Type B pancreatic cell (in vitro differentiated cells): ENCODE data around the gene ITPK1. TPM values are rescaled to one million over a fixed set of nuclear protein-coding genes. Genes with fewer than 3 reads are reported as not detected.
A peak's percentile ranks its signal among the peaks of the same experiment; 100 is the strongest.

Source experiments
- DNase-seq: peaks from one replicate; pipeline ENCODE4 v3.0.0; 2021; ENCODE audit warnings: mixed read lengths; ENCODE audit not compliant: unreplicated experiment; ENCODE audit errors: extremely low spot score
- H3K27ac Mint-ChIP-seq: 2 replicates; pipeline ENCODE4 v1.8.0; 2021; ENCODE audit warnings: mild to moderate bottlenecking, mixed read lengths
- H3K27me3 Mint-ChIP-seq: 2 replicates; pipeline ENCODE4 v1.8.0; 2021; ENCODE audit warnings: mixed read lengths
- H3K36me3 Mint-ChIP-seq: 2 replicates; pipeline ENCODE4 v1.8.0; 2021; ENCODE audit warnings: mixed read lengths
- H3K4me1 Mint-ChIP-seq: one replicate; pipeline ENCODE4 v1.8.0; 2021; ENCODE audit warnings: mixed read lengths; ENCODE audit not compliant: unreplicated experiment
- H3K4me3 Mint-ChIP-seq: 2 replicates; pipeline ENCODE4 v1.8.0; 2021; ENCODE audit warnings: mild to moderate bottlenecking, mixed read lengths
- H3K9me3 Mint-ChIP-seq: 2 replicates; pipeline ENCODE4 v1.8.0; 2021; ENCODE audit warnings: mixed read lengths
- total RNA-seq: library from RNA; stranded (reverse); gene quantifications from 2 replicates; pipeline ENCODE4 v1.2.1, GENCODE V29; 2021; ENCODE audit warnings: low replicate concordance
- TF ChIP-seq, protein P1 (sequence below): fragments of 200-600 bp; sonication (generic); conservative IDR thresholded peaks from 2 replicates; pipeline ENCODE4 v1.5.0; 2021; ENCODE audit warnings: antibody characterized with exemption, mild to moderate bottlenecking

Gene ITPK1
- total RNA-seq, 1 donor from 2014 or later = 40.2 TPM

- DNase-seq = no peak
- H3K4me1 Mint-ChIP-seq = no peaks in the 10 kb centered on the region
These were observed 5.5 kb upstream of the ITPK1 start for GRCh38 chr14:93121030-93121834.

GRCh38 chr14:93120517-93120916, 4.8 kb upstream of the ITPK1 start:
- TF ChIP-seq, protein P1, sequence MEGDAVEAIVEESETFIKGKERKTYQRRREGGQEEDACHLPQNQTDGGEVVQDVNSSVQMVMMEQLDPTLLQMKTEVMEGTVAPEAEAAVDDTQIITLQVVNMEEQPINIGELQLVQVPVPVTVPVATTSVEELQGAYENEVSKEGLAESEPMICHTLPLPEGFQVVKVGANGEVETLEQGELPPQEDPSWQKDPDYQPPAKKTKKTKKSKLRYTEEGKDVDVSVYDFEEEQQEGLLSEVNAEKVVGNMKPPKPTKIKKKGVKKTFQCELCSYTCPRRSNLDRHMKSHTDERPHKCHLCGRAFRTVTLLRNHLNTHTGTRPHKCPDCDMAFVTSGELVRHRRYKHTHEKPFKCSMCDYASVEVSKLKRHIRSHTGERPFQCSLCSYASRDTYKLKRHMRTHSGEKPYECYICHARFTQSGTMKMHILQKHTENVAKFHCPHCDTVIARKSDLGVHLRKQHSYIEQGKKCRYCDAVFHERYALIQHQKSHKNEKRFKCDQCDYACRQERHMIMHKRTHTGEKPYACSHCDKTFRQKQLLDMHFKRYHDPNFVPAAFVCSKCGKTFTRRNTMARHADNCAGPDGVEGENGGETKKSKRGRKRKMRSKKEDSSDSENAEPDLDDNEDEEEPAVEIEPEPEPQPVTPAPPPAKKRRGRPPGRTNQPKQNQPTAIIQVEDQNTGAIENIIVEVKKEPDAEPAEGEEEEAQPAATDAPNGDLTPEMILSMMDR = no peak
- no peak for DNase-seq
- H3K36me3 Mint-ChIP-seq = no peaks in the 10 kb centered on the region
- no peaks in the 10 kb centered on the region for H3K27me3 Mint-ChIP-seq
- no peaks in the 10 kb centered on the region for H3K4me1 Mint-ChIP-seq
- H3K4me3 Mint-ChIP-seq = peak overlapping the region; percentile 16
- no peaks in the 10 kb centered on the region for H3K9me3 Mint-ChIP-seq
- no peak overlapping the region for H3K27ac Mint-ChIP-seq

More at GRCh38 chr14:93121030-93121834, 5.5 kb upstream of the ITPK1 start:
- H3K27ac Mint-ChIP-seq = no peak overlapping the region
- peak overlapping the region; percentile 16 for H3K4me3 Mint-ChIP-seq
- TF ChIP-seq, protein P1 = no peak
- no peaks in the 10 kb centered on the region for H3K36me3 Mint-ChIP-seq
- no peaks in the 10 kb centered on the region for H3K9me3 Mint-ChIP-seq
- no peaks in the 10 kb centered on the region for H3K27me3 Mint-ChIP-seq

DNA sequence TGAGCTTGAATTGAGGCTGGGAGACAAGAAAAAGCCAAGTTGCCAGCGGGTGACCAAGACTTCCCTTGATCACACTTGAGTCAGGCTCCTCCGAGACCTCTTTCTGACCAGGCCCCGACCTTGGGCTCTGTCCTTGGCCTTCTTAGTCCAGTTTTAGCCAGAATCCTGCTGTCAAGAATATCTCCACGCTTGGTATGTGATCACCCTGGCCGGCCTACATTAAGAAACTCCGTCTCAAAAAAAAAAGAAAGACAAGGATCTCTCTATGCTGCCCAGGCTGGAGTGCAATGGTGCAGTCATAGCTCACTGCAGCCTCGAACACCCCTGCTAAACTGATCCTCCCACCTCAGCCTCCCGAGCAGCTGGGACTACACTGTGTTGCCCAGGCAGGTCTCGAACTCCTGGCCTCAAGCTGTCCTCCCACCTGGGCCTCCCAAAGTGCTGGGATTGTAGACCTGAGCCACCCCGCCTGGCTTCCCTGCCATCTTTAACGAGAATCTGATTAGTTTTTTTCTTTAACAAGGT, 1.0 kb upstream of the ITPK1 start:
- H3K4me3 Mint-ChIP-seq = peak overlapping the region; percentile 75
- TF ChIP-seq, protein P1 = no peak
- H3K4me1 Mint-ChIP-seq = peaks cover 12% of the 10 kb centered on the region
- H3K27me3 Mint-ChIP-seq = no peaks in the 10 kb centered on the region
- no peak for DNase-seq
- H3K9me3 Mint-ChIP-seq = no peaks in the 10 kb centered on the region
- peak overlapping the region; percentile 53 for H3K27ac Mint-ChIP-seq
- H3K36me3 Mint-ChIP-seq = no peaks in the 10 kb centered on the region

DNA sequence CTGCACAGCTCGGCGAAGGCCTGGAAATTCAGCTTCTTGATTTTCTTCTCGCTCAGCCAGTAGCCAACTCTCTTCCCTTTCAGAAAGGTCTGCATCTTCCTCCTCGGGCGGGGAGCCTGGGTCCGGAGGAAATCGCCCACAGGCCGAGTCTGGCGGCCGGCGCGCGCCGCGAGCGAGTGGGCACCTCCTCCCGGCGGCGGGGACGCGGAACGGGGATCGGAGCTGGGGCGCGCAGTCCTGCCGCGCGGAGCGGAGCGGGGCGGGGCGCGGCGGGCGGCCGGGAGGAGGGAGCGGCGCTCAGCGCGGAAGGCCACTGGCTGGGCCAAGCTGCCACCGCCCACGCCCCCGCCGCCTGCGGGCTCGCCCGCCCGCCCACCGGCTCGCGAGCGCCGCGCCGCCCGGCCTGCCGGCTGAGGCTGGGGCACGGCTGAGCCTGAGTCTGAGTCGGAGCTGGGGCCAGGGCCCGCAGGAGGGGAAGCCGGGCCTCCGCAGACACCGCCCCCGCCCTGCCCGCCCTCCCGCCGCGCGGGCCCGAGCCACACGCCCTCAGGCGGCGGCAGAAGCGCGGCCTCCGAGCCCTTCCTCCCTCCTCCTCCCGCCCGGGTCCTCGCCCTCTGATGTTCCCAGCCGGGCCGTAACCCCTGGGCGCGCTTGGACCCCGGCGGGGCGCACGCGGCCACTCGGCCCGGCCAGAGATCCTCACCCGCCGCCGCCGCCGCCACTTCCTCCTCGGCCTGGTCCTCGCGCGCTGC, 480 bp downstream of the ITPK1 start:
- peaks cover 12% of the 10 kb centered on the region for H3K4me1 Mint-ChIP-seq
- peak overlapping the region; percentile 87 for H3K4me3 Mint-ChIP-seq
- no peak overlapping the region for H3K27ac Mint-ChIP-seq
- DNase-seq = peak; percentile 90
- TF ChIP-seq, protein P1 = no peak
- no peaks in the 10 kb centered on the region for H3K36me3 Mint-ChIP-seq
- no peaks in the 10 kb centered on the region for H3K9me3 Mint-ChIP-seq
- no peaks in the 10 kb centered on the region for H3K27me3 Mint-ChIP-seq

GRCh38 chr14:93114713-93115068, 1.0 kb downstream of the ITPK1 start:
- peak overlapping the region; percentile 62 for H3K27ac Mint-ChIP-seq

More at GRCh38 chr14:93114713-93115068, 1.0 kb downstream of the ITPK1 start:
- TF ChIP-seq, protein P1 = no peak
- Mint-ChIP-seq H3K36me3 (no peaks in the 10 kb centered on the region), H3K9me3 (no peaks in the 10 kb centered on the region), H3K27me3 (no peaks in the 10 kb centered on the region), H3K4me3 (peak overlapping the region; percentile 87), H3K4me1 (peaks cover 12% of the 10 kb centered on the region)
- DNase-seq = no peak
